ENCODE measurements around the gene EVC2. TPM values are rescaled to one million over a fixed set of nuclear protein-coding genes. Genes with fewer than 3 reads are reported as not detected.

The EVC2 gene
- total and polyA plus RNA-seq, 9 of the 15 experiments (the other 6 are each of a cell fraction or from before 2014, with no cell fraction given), result 0.03 to 0.55 (median 0.38) TPM; not detected in 1

GRCh38 chr4:5561286-5561685, 147.1 kb downstream of the EVC2 start (continued):
- TF ChIP-seq CHD7 (IDR thresholded peaks at IDR 0.05; ENCODE audit: low read depth, low read length), result no peak
